HG02571 (cell line): ENCODE results near the gene SLIT3.

ENCODE experiments used
- ATAC-seq: cut with Tn5 transposase; IDR thresholded peaks from one replicate; pipeline ENCODE4 v1.9.1; 2021; ENCODE audit warnings: mild to moderate bottlenecking, moderate library complexity; ENCODE audit not compliant: unreplicated experiment

SLIT3 gene

DNA sequence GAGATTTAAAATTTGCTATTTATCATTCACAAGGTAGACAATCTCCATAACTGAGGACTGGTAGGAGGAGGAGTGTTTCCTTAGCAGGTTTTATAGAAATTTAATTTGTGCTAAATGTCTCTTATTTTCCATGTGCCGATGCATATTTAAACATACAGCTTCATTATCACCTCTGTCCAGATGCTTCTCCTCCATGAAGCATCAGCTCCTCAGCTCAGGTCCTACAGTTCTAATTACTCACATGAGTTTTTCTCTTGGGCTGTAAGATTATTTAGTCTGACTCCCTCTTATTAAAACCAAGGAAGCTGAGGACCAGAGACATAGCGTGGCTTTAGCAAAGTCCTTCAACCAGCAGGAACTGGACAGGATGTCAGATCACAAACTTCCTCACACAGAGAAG, 421.6 kb downstream of the SLIT3 start:
- no peak for ATAC-seq

DNA sequence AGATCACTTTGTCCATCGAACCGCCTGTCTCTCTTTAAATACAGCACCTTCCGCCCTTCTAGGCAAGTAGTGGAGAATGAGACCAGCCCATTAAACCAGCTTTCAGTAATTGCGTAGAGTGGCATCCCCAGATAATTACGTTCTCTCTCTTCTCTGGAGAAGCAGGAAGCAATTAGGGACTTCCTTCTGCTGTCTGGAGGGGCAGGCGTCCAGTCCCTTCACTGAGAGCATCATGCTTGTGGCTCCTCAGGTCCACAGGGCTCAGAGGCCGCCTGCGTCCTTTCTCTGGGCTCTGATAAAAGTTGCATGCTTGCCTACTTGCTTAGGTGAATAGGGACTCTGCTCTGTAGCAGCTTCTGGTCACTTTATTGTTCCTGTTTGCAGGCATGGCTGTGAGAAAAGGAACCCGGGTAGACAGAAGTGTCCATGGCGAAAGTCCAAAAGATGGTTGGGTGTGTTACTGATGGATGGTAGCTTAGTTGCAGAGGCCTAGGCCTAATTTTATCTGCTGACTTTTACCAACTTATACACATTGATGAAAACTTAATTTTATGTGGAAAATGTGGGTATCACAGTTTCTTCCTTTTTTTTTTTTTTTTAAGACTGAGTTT, 422.7 kb downstream of the SLIT3 start:
- ATAC-seq = no peak

DNA sequence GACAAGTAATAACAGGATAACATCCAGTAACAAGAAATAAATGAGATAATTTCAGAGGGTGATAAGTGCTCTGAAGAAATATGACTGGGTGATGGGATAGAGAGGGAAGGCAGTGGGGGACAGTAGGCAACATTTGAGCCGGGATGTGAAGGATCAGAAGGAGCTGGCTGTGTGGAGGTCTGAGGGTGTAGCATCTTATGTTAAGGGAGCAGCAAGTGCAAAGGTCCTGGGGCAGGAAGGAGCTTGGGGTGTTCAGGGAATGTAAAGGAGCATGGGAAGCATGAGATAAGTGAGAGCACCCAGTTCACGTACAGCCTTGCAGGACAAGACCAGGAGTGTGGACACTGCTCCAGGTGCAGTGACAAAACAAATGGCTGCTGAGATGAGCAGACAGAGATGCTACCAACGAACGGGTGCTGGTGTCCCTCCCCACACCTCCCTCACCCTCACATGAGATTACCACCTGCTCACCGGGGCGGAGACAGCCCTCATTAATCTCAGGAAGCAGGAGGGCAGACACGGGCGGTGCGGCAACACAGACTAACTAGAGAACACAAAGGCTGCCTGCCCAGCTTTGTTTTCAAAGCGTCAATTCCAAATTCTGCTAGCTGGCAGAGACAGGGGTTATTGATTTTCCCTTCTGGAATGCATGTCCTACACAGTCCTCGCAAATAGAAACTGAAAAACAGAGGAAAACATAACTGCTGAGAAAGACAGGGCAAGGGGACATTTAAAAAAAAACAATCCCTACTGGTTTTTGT, 423.6 kb downstream of the SLIT3 start:
- no peak for ATAC-seq

DNA sequence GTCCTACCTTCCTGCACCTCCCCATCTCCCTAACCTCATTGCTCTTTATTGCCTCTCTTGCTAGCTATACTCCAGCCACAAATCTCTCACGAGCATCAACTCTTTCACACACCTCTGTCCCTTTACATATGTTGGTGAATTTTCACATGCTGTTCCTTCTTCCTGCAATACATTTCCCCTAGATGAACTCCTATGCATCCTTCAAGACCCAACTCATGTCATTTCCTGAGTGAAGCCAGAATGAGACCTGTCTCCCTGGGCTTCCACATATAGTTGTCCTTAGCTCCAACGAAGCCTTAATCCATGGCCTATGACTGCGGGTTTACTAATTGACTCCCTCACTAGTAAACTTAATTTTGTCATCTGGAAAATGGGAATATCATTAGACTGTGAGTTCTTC, 424.5 kb downstream of the SLIT3 start:
- ATAC-seq = no peak

DNA sequence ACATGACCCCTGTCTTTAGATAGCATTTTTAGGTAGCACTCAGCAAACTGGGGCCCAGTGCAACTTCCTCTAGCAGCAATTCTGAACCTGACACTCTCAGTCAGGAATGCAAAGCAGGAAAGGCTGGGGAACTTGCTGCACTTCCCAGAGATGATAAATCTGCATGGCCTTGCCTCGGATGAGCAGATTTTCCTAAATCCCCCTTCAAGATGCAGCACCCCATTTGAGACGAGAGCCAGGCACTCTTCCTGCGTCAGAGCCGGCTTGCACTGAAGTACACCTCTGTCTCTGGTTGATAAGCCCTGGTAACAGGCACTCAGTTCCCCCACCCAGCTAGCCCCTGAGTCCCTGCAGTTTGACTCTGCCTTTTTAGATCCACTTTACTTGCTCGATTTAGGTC, 425.1 kb downstream of the SLIT3 start:
- no peak for ATAC-seq

DNA sequence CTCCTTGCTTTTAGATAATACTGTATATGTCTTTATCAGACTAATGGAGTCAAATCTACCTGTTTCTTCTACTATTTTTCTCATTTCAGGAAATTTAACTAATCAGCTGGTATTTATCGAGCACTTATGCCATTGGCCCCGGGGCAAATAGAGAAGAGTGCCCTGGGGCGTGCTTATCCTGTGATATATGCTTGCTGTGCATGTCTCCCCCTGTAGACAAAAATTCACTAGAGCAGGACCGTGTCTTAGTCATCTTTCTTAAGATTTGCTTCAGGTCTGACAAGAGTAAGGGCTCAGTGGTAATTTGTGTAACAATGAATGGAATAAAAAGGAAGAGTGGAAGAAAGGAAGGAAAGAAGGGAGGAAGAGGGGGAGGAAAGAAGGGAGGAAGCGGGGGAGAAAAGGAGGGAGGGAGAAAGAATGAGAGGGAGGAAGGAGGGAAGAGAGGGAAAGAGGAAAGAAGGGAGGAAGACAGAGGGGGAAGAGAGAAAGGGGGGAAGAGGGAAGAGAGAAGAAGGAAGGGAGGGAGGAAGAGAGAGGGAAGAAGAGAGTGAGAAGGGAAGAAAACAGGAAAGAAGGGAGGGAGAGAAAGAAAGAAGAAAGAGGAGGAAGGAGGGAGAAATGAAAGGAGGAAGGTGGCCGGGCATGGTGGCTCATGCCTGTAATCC, 426.1 kb downstream of the SLIT3 start:
- ATAC-seq = no peak

DNA sequence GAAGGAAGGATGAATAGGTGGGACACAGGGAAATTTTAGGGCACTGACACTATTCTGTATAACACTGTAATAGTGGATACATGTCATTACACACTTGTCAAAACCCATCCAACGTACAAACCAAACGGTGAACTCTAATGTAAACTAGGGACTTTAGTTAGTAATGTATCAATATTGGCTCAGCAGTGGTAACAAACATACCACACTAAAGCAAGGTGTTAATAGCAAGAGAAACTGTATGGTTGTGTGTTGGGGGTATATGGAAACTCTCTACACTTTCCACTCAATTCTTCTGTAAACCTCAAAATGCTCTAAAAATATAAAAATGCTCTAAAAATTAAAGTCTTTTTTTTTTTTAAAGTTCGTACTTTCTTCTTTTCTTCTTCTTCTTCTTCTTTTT, 428.7 kb downstream of the SLIT3 start:
- no peak for ATAC-seq

DNA sequence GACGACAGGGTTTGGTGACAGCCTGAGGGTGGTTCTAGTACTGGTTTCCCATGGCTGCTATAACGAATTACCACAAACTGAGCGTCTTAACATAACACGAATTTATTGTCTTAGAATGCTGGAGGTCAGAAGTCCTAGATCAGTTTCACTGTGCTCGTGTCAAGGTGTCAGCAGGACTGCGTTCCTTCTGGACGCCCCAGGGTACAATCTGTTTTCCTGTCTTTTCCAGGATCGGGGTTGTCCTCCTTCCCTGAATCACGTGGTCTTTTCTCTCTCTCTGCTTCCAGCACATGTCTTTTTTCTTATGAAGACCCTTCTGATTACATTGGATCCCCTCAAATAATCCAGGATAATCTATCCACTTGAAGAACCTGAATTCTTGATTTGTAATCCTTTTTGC, 430.0 kb downstream of the SLIT3 start:
- no peak for ATAC-seq

DNA sequence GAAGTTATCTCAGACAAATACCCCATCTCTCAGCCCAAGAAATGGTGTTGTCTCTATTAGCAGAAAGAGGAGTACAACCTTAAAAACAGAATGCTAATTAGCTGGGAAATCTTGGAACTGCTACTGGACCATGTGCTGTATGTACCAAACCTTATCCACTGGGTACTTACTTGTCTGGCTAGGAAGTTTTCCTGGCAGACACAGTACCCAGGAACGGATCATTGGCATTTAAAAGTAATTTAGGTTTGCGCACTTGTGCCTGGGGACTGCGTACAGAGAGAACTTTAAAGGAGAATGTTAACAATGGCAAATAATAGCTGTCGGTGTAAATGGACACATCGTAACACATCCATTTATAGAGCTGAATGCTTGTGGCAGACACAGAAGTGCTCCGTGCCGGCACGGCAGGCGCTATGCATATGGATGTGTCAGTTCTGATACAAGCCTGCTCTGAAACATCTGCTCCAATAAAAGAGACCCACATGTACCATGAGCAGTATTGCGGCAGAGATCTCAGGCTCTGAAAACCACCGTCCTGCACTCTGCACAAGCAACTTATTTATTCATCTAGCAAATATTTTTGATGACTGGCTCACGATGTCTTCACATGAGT, 431.2 kb downstream of the SLIT3 start:
- no peak for ATAC-seq

DNA sequence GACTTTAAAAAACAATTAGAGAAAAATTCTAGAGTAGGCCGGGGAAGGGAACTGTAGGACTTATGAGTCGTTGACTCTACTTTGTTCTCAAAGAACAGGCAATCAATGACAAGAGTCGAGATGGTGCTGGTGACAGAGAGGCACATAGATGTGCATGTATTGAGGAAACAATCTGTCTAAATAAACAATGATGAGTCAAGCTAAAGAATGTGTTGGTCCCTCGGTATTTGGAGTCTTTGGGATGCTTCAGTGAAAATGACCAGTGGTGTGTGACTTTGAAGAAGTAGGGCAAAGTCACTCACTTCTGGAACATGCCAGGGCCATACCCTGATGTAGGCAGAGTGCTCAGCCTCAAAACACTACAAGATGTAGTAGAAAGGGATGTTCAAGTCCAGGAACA, 433.7 kb downstream of the SLIT3 start:
- ATAC-seq = no peak

DNA sequence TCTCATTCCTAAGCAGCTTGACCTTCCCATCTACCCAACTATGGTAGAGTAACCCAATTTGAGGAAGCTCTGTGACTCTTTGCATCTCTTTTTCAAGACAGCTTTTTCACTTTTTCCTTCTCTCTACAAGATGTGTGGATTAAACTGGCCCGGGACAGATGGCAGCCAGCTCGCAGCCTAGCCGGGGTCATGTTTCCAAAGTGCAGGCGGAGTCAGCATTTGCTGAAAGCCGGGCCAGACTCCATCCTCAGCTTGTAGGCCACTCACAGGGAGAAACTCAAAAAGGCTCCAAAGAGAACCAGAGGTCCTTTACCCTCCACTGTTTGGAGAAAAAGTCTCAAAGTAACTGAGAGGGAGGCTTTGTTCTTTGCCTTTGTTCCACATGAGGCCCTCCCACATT, 435.0 kb downstream of the SLIT3 start:
- no peak for ATAC-seq

DNA sequence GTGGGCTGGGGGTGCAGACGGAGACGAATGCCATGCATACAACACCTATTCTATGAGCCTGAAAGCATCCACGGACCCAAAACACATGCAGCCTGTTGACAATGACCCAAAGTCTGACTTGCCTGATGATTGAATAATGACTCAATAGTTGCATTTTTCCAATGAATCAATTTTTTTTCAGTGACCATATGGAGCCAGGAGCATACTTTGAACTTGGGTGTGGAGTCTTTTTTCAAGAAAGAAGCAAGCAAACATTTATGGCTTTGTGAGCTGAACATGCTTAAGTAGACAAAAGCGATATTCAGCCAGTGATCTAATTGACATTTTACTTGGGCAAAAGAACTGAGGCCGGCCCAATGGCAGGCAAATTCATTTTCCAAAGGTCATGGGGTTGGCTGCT, 437.9 kb downstream of the SLIT3 start:
- no peak for ATAC-seq

DNA sequence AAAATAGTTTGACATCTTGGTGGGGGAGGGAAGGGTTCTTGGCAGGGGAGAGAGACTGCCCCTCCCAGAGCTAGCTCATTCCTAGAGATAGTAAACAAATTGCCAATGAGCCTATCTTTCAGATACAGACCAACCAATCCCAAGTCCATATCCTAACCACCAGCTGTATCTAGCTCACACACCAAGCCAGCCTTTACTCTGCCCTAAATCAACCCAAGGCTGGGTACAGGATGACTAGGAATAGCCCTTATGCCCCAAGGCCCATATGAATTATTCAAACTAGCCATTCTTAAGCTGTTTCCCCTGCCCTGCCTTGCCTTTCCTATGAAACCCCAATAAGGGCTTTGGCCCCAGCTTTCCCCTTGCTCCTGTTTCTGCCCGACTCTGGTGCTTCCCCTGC, 440.4 kb downstream of the SLIT3 start:
- ATAC-seq = no peak

DNA sequence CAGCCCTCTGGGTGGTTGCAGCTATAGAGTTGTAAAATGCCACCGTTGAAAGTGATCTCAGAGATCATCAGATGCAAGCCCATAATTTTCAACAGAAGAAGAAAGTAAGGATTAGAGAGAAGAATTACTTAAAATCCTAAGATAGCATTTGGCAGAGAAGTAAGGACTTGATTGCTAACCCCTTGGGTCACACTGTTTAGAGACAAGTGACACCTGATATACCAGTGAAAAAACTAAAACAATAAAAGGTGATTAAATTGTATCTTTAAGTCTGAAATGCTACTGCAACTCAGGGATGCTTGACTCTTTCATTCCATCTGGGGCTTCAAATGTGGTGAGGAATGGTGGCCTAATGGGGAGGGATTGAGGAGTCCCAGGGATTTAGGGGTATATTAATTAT, 440.9 kb downstream of the SLIT3 start:
- ATAC-seq = no peak

DNA sequence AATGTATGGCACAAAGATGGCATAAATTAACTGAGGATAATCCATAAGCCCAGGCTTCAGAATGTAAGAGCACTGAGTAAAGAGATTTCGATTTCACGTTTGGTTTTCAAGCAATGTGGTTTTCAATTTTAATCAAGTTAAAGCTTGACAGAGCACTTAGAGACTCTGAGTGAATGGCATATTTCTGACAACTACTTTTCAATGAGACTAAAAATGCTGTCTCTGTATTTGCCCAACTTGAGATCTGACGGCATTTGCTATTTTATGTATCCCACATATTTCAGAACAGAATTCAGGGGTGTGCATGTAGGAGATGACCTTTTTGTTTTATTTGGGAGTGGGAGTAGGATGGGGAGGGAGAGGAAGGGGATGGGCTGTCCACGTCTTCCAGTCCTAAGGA, 441.5 kb downstream of the SLIT3 start:
- ATAC-seq = no peak

DNA sequence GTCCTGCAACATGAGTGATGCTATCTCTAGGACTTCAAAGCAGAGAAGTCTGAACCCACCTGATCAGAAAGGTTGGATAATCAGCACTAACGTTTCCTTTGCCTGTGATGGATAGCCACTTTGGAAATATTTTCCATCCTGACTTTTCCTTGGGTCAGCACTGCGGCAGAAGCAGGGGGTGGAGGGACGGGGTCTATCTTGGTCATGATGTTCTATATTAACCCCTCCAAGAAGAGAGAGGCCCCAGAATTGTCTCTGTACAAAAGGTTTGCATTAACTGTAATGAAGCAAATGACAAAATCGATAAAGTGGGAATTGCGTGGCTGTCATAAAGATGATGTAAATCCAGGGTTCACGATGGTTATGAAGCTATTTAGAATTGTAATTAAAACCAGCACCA, 441.9 kb downstream of the SLIT3 start:
- ATAC-seq = no peak

DNA sequence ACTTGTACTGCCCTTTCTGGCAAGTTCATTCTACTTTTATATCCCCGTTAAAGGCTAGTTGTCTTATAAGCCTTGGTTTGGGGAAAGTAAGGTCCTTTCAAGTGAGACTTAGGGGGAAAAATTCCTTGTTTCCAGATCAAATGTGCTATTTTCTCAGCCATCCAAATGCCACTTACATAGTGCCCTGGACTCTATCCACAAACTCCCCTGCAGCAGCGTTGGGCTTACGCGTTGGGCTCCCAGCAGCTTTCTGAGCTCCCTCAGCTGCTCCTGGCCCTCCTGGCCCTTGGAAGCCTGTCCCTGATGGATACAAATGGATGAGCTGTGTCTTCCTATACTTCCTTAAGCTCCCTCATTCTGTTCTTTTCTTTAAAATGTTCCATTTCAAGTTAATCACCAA, 442.6 kb downstream of the SLIT3 start:
- ATAC-seq = no peak

DNA sequence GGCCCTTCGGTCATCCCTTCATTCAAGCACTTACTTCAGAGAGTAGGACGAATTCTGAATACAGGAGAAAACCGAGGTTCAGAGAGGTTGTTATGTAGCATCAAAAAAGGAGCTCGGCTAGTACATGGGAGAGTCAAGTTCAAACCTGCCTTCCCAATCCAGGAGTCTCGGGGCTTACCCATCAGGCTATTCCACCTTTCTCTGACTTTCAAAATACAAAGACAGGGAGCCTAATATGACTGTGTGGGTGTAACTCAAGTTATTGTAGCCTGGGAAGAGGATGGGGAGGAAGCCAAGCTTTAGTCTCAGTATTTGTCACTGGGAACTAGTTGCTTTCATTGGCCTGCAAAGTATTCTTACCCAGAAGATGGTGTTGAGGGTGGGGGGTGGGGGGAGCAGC, 447.0 kb downstream of the SLIT3 start:
- no peak for ATAC-seq

DNA sequence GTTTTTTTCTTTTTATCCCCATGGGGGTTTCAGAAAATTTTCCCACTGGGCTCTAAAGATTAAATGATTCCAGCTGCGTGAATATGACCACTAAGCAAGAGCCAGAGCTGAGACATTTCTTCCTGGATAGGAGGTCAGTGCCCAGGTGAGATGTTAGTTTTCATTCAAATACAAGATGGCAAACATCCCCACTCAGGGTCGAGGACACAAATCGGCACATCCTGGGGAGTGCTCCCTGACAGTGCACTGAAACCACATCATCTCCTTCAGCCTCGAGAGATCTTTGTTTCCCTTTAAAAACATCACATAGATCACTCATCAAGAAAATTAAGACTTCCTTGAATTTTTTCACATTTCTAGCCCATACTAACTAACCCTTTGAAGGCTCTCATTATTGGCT, 448.6 kb downstream of the SLIT3 start:
- ATAC-seq = no peak

DNA sequence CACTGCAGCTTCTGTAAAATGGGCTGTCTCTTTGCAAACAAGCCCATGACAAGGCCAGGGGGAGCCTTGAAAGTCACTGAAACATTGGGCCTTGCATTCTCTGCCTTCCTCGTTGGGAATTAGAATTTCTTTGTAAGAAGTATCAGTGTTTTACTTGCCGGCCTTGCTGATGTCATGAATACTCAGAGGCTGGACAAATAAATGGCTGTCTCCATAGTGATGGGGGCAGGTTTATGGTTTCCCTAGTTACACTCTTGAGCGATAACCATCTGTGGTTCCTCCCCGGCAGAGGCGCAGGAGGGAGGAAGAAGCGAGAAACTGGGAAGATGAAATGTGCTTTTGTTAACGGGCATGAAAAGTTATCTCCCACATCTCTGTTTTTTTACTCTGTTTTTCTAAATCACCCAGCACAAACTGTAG, 449.0 kb downstream of the SLIT3 start:
- ATAC-seq = no peak

DNA sequence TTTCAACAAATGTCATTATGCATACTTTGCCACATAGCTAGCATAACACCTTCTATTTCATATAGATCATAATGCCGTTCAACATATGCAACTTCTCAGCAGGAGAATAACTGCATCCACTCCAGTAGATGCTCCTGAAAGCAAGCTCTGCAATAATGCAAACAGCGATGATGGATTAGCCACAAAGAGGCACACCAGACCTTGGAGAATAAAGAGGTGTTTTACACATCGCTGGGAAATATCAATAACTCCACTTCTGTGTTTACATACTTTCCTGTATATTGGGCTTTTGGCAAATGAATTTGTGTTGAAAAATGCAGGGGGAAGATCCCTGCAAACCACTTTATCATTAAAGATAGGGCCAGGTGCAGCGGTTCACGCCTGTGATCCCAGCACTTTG, 450.3 kb downstream of the SLIT3 start:
- no peak for ATAC-seq

DNA sequence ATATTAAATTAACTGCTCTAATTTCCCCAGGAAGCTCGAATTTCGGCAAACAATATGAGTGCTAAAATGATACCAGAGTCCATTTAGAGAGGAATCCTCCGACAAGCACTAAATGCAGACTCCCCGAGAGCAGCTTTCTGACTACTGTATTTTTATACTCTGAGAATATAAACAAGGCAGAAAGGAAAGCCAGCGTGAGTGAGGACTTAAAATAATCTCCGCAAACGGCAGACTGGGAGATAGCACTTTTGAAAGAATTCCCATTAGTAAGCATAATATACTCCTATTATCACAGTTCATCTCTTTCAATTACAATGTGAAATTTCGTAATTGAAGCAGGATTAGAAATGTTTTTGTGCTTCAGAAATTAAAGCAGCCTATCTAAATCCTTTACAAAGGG, 452.4 kb downstream of the SLIT3 start:
- no peak for ATAC-seq
